WTC11 (cell line): ENCODE measurements around the gene TCF12.

ENCODE experiments used
- AFF4 ChIP-seq: sonication (generic); formaldehyde crosslinking; IDR thresholded peaks from 2 replicates; pipeline ENCODE4 v1.8.1; 2023; ENCODE audit warnings: mild to moderate bottlenecking, missing genetic modification reagents, borderline replicate concordance
- ARID4B ChIP-seq: sonication (generic); formaldehyde crosslinking; IDR thresholded peaks from 2 replicates; pipeline ENCODE4 v1.8.0; 2023; ENCODE audit warnings: missing genetic modification reagents, mild to moderate bottlenecking, borderline replicate concordance
- CREM ChIP-seq: sonication (generic); formaldehyde crosslinking; IDR thresholded peaks from 2 replicates; pipeline ENCODE4 v1.8.1; 2022; ENCODE audit warnings: mild to moderate bottlenecking, missing genetic modification reagents, moderate library complexity
- CTCF ChIP-seq: fragments of 200-600 bp; IDR thresholded peaks from 2 replicates; pipeline ENCODE4 v1.8.0; 2022; ENCODE audit warnings: antibody characterized with exemption
- ETV6 ChIP-seq: sonication (generic); formaldehyde crosslinking; IDR thresholded peaks from 2 replicates; pipeline ENCODE4 v1.8.1; 2022; ENCODE audit warnings: mild to moderate bottlenecking, missing genetic modification reagents
- FOXJ3 ChIP-seq: sonication (generic); formaldehyde crosslinking; IDR thresholded peaks from 2 replicates; pipeline ENCODE4 v1.9.0; 2021; ENCODE audit warnings: missing genetic modification reagents, mild to moderate bottlenecking, borderline replicate concordance
- MAX ChIP-seq: sonication (generic); formaldehyde crosslinking; IDR thresholded peaks from 2 replicates; pipeline ENCODE4 v1.8.0; 2022; ENCODE audit warnings: mild to moderate bottlenecking, missing genetic modification reagents
- MXD4 ChIP-seq: fragments of 250-450 bp; sonication (Bioruptor Pico); IDR thresholded peaks from 2 replicates; pipeline ENCODE4 v1.8.0; 2021; ENCODE audit warnings: mild to moderate bottlenecking, moderate library complexity, borderline replicate concordance
- TP53 ChIP-seq: sonication (generic); formaldehyde crosslinking; IDR thresholded peaks from 2 replicates; pipeline ENCODE4 v1.8.1; 2023; ENCODE audit warnings: mild to moderate bottlenecking, missing genetic modification reagents
- USF2 ChIP-seq: sonication (generic); formaldehyde crosslinking; IDR thresholded peaks from 2 replicates; pipeline ENCODE4 v1.8.1; 2023; ENCODE audit warnings: mild to moderate bottlenecking, missing genetic modification reagents, moderate library complexity
- ZNF121 ChIP-seq: sonication (generic); formaldehyde crosslinking; IDR thresholded peaks from 2 replicates; pipeline ENCODE4 v1.8.0; 2023; ENCODE audit warnings: missing genetic modification reagents

GRCh38 chr15:57150066-57150865, 231.8 kb downstream of the TCF12 start:
- no peak for TF ChIP-seq CTCF
- TF ChIP-seq MXD4: no peak
- TF ChIP-seq FOXJ3 (CRISPR knock-in tag): no peak
- no peak for TF ChIP-seq ARID4B
- TF ChIP-seq ZNF121 (CRISPR knock-in tag): no peak
- TF ChIP-seq ETV6: no peak
- TF ChIP-seq CREM (CRISPR knock-in tag): no peak
- TF ChIP-seq TP53 (CRISPR knock-in tag): no peak
- TF ChIP-seq AFF4 (CRISPR knock-in tag): no peak
- TF ChIP-seq USF2 (CRISPR knock-in tag): no peak
- no peak for TF ChIP-seq MAX (CRISPR knock-in tag)
